Gastroesophageal sphincter (tissue), 4 donors: ENCODE results near the gene TMCC1. TPM values are rescaled to one million over a fixed set of nuclear protein-coding genes. Genes with fewer than 3 reads are reported as not detected.

ENCODE experiments used
- ATAC-seq: fragments of 150-250 bp; one replicate; pipeline ENCODE4 v1.9.1; 2016; ENCODE audit warnings: mild to moderate bottlenecking, moderate library complexity
- H3K27ac ChIP-seq, 4 donors: fragments of 200-600 bp; sonication (generic) in 3 of 4; 1 replicate in 3 of 4; 2 replicates in 1 of 4; pipeline ENCODE4 v1.5.1; 2016 to 2019
- H3K27me3 ChIP-seq: fragments of 200-600 bp; sonication (generic); one replicate; pipeline ENCODE4 v1.5.1; 2019
- H3K36me3 ChIP-seq, 2 donors: fragments of 200-600 bp; sonication (generic); one replicate each; pipeline ENCODE4 v1.5.1; 2019; ENCODE audit warnings: control low read depth in 1 of 2
- H3K4me1 ChIP-seq, 3 donors: fragments of 200-600 bp; sonication (generic); 1 replicate in 2 of 3; 2 replicates in 1 of 3; pipeline ENCODE4 v1.5.1; 2016 to 2019; ENCODE audit warnings: control low read depth in 2 of 3
- H3K4me3 ChIP-seq, 2 donors: fragments of 200-600 bp; sonication (generic); one replicate each; pipeline ENCODE4 v1.5.1; 2019; ENCODE audit warnings: mild to moderate bottlenecking in 1 of 2, moderate library complexity in 1 of 2
- H3K9me3 ChIP-seq, 3 donors: fragments of 200-600 bp; sonication (generic); one replicate each; pipeline ENCODE4 v1.5.1; 2017 to 2019; ENCODE audit warnings: control low read depth in 2 of 3
- CTCF ChIP-seq, 4 experiments: fragments of 200-600 bp in 2 of 4; fragments of 450-650 bp in 2 of 4; sonication (generic) in 1 of 4; IDR thresholded peaks; one replicate each; pipeline ENCODE4 v1.5.1; 2017 to 2019; ENCODE audit warnings: antibody characterized with exemption in 4 of 4, mild to moderate bottlenecking in 2 of 4, moderate library complexity in 2 of 4
- EP300 ChIP-seq: sonication (generic); formaldehyde crosslinking; IDR thresholded peaks from one replicate; pipeline ENCODE4 v1.6.1; 2017; ENCODE audit warnings: antibody characterized with exemption, mild to moderate bottlenecking
- POLR2A ChIP-seq, 2 donors: fragments of 450-650 bp; IDR thresholded peaks; one replicate each; pipeline ENCODE4 v1.6.1; 2017; ENCODE audit warnings: antibody characterized with exemption in 2 of 2, mild to moderate bottlenecking in 2 of 2, moderate library complexity in 1 of 2
- POLR2AphosphoS5 ChIP-seq: sonication (generic); formaldehyde crosslinking; IDR thresholded peaks from one replicate; pipeline ENCODE4 v1.6.1; 2017; ENCODE audit warnings: antibody characterized with exemption
- WGBS, 2 donors: methylation state at CpG; one replicate each; pipeline ENCODE4 v1.1.5; 2018; ENCODE audit warnings: low coverage in 1 of 2; 5-methylcytosine and 5-hydroxymethylcytosine counted together
- total RNA-seq, 4 donors: library from RNA; depleted of rRNA; stranded (reverse); fragments of >200 nt; gene quantifications; one replicate each; pipeline ENCODE4 v1.1.0, GENCODE V29; 2016

Gene TMCC1
- total RNA-seq, 4 donors from 2014 or later = 20.3 to 32.7 (median 28.1) TPM

- Histone ChIP-seq H3K4me3 (no peak overlapping the region), H3K9me3 (no peaks in the 10 kb centered on the region), H3K36me3 (no peaks in the 10 kb centered on the region), H3K27me3 (no peaks in the 10 kb centered on the region), H3K4me1 (peaks cover 0 to 2% (median 0%) of the 10 kb centered on the region in 3 donors), H3K27ac (no peak overlapping the region)
- TF ChIP-seq CTCF (IDR thresholded peaks at IDR 0.05) = no peak
- ATAC-seq = no peak
- no CpG with 5 or more reads among the region's 10 CpGs for WGBS, 2 donors
Observed at GRCh38 chr3:129633751-129634481, 259.6 kb downstream of the TMCC1 start.

GRCh38 chr3:129632977-129633376, 260.5 kb downstream of the TMCC1 start:
- no peak overlapping the region for H3K27ac ChIP-seq
- no peak for TF ChIP-seq CTCF (IDR thresholded peaks at IDR 0.05)
- TF ChIP-seq POLR2A (IDR thresholded peaks at IDR 0.05) = no peak
- H3K36me3 ChIP-seq = no peaks in the 10 kb centered on the region
- no peaks in the 10 kb centered on the region for H3K27me3 ChIP-seq
- no peak overlapping the region for H3K4me3 ChIP-seq
- no peak for ATAC-seq
- H3K9me3 ChIP-seq = no peaks in the 10 kb centered on the region
- 90% methylated on average over 2 of the region's 10 CpGs; no CpG with 5 or more reads in 1 of the 2 donors for WGBS, 2 donors
- H3K4me1 ChIP-seq = peaks cover 0 to 12% (median 4%) of the 10 kb centered on the region in 3 donors

GRCh38 chr3:129632556-129632955, 261.0 kb downstream of the TMCC1 start:
- H3K4me3 ChIP-seq = no peak overlapping the region
- TF ChIP-seq POLR2AphosphoS5 (no peak), POLR2A (IDR thresholded peaks at IDR 0.05) (no peak), EP300 (no peak), CTCF (IDR thresholded peaks at IDR 0.05) (no peak)

GRCh38 chr3:129632056-129632455, 261.5 kb downstream of the TMCC1 start:
- no peaks in the 10 kb centered on the region for H3K36me3 ChIP-seq
- H3K27ac ChIP-seq = no peak overlapping the region
- H3K9me3 ChIP-seq = no peaks in the 10 kb centered on the region
- H3K27me3 ChIP-seq = no peaks in the 10 kb centered on the region
- no peak overlapping the region for H3K4me3 ChIP-seq
- ATAC-seq = no peak
- 29% methylated on average over 3 of the region's 9 CpGs; no CpG with 5 or more reads in 1 of the 2 donors for WGBS, 2 donors
- H3K4me1 ChIP-seq = peaks cover 0 to 21% (median 8%) of the 10 kb centered on the region in 3 donors
- no peak for TF ChIP-seq CTCF (IDR thresholded peaks at IDR 0.05)
- TF ChIP-seq POLR2A (IDR thresholded peaks at IDR 0.05) = no peak
- no peak for TF ChIP-seq EP300
- TF ChIP-seq POLR2AphosphoS5 = no peak

More at GRCh38 chr3:129632556-129632955, 261.0 kb downstream of the TMCC1 start:
- H3K27me3 ChIP-seq = no peaks in the 10 kb centered on the region
- H3K36me3 ChIP-seq = no peaks in the 10 kb centered on the region
- 95% methylated on average over 3 of the region's 11 CpGs; no CpG with 5 or more reads in 1 of the 2 donors for WGBS, 2 donors
- no peak overlapping the region for H3K27ac ChIP-seq
- no peak for ATAC-seq
- peaks cover 0 to 16% (median 5%) of the 10 kb centered on the region in 3 donors for H3K4me1 ChIP-seq
- H3K9me3 ChIP-seq = no peaks in the 10 kb centered on the region

- Histone ChIP-seq H3K4me3 (no peak overlapping the region), H3K27me3 (no peaks in the 10 kb centered on the region), H3K27ac (peak overlapping the region in 1 of 4 donors; percentile 97), H3K4me1 (peaks cover 0 to 51% (median 28%) of the 10 kb centered on the region in 3 donors), H3K36me3 (no peaks in the 10 kb centered on the region), H3K9me3 (no peaks in the 10 kb centered on the region)
- ATAC-seq = no peak
- WGBS, 2 donors = 67% methylated on average over 4 of the region's 6 CpGs; no CpG with 5 or more reads in 1 of the 2 donors
- TF ChIP-seq POLR2A (IDR thresholded peaks at IDR 0.05) (no peak), POLR2AphosphoS5 (no peak), EP300 (no peak), CTCF (IDR thresholded peaks at IDR 0.05) (no peak)
Observed at GRCh38 chr3:129629011-129629410, 264.5 kb downstream of the TMCC1 start.
